Liver (tissue), 9 donors: ENCODE data around the gene SEPHS1. TPM values are rescaled to one million over a fixed set of nuclear protein-coding genes. Genes with fewer than 3 reads are reported as not detected.
A peak's percentile ranks its signal among the peaks of the same experiment; 100 is the strongest.

Experiments used
- DNase-seq: peaks from one replicate; pipeline ENCODE4 v3.0.0-alpha.2; 2017; ENCODE audit warnings: low spot score
- H3K27ac ChIP-seq, 2 donors: one replicate each; pipeline ENCODE4 v1.7.0; 2013; ENCODE audit warnings: inconsistent platforms in 2 of 2, low read length in 2 of 2, control low read depth in 1 of 2, low read depth in 1 of 2, mild to moderate bottlenecking in 1 of 2
- H3K27me3 ChIP-seq, 4 donors: one replicate each; pipeline versions ENCODE4 v1.6.1 to v1.7.0; 2013; ENCODE audit warnings: low read length in 3 of 4, inconsistent platforms in 1 of 4, mild to moderate bottlenecking in 1 of 4, moderate library complexity in 1 of 4; ENCODE audit not compliant: control insufficient read depth in 4 of 4, insufficient read depth in 4 of 4
- H3K36me3 ChIP-seq, 4 donors: one replicate each; pipeline versions ENCODE4 v1.6.1 to v1.7.0; 2013; ENCODE audit warnings: low read length in 3 of 4, mild to moderate bottlenecking in 3 of 4, low read depth in 1 of 4, moderate library complexity in 1 of 4; ENCODE audit not compliant: control insufficient read depth in 4 of 4, insufficient read depth in 3 of 4
- H3K4me1 ChIP-seq, 4 donors: one replicate each; pipeline versions ENCODE4 v1.6.1 to v1.7.0; 2013; ENCODE audit warnings: low read length in 3 of 4, mild to moderate bottlenecking in 3 of 4, moderate library complexity in 1 of 4; ENCODE audit not compliant: control insufficient read depth in 4 of 4, insufficient read depth in 4 of 4
- H3K4me3 ChIP-seq, 3 donors: one replicate each; pipeline versions ENCODE4 v1.6.1 to v1.7.0; 2013; ENCODE audit warnings: low read length in 3 of 3, control low read depth in 1 of 3, low read depth in 1 of 3, mild to moderate bottlenecking in 1 of 3
- H3K9ac ChIP-seq, 2 donors: one replicate each; pipeline ENCODE4 v1.7.0; 2013; ENCODE audit warnings: low read length in 2 of 2, mild to moderate bottlenecking in 2 of 2, moderate library complexity in 2 of 2, control low read depth in 1 of 2, low read depth in 1 of 2
- H3K9me3 ChIP-seq, 4 donors: one replicate each; pipeline versions ENCODE4 v1.6.1 to v1.7.0; 2013; ENCODE audit warnings: low read length in 3 of 4; ENCODE audit not compliant: control insufficient read depth in 4 of 4
- ATF3 ChIP-seq: IDR thresholded peaks from 2 replicates; pipeline ENCODE4 v1.6.1; 2016; ENCODE audit warnings: antibody characterized with exemption
- CTCF ChIP-seq: fragments of 150-350 bp; IDR thresholded peaks from 2 replicates; pipeline ENCODE4 v1.5.1; 2017; ENCODE audit warnings: improper control_type of control experiment, low read depth, low read length; ENCODE audit not compliant: missing input control
- EGR1 ChIP-seq, 2 donors: IDR thresholded peaks; 2 replicates each; pipeline ENCODE4 v1.6.1; 2016 to 2018; ENCODE audit warnings: antibody characterized with exemption in 2 of 2, low read depth in 2 of 2
- FOXA1 ChIP-seq: IDR thresholded peaks from 2 replicates; pipeline ENCODE4 v1.6.1; 2016; ENCODE audit warnings: antibody characterized with exemption
- FOXA2 ChIP-seq: IDR thresholded peaks from 2 replicates; pipeline ENCODE4 v1.6.1; 2016; ENCODE audit warnings: antibody characterized with exemption
- GABPA ChIP-seq, 2 donors: IDR thresholded peaks in 1 of 2; conservative IDR thresholded peaks in 1 of 2; 2 replicates each; pipeline ENCODE4 v1.6.1; 2016; ENCODE audit warnings: antibody characterized with exemption in 2 of 2, mild to moderate bottlenecking in 1 of 2, moderate library complexity in 1 of 2
- HNF4A ChIP-seq, 2 donors: conservative IDR thresholded peaks; 2 replicates each; pipeline ENCODE4 v1.6.1; 2016; ENCODE audit warnings: antibody characterized with exemption in 2 of 2, mild to moderate bottlenecking in 2 of 2
- HNF4G ChIP-seq: IDR thresholded peaks from 2 replicates; pipeline ENCODE4 v1.6.1; 2016; ENCODE audit warnings: antibody characterized with exemption
- JUND ChIP-seq, 2 donors: IDR thresholded peaks; 2 replicates each; pipeline ENCODE4 v1.6.1; 2016; ENCODE audit warnings: antibody characterized with exemption in 2 of 2
- MAX ChIP-seq: IDR thresholded peaks from 2 replicates; pipeline ENCODE4 v1.6.1; 2016; ENCODE audit warnings: antibody characterized with exemption
- NR2F2 ChIP-seq: IDR thresholded peaks from 2 replicates; pipeline ENCODE4 v1.6.1; 2016; ENCODE audit warnings: antibody characterized with exemption
- RAD21 ChIP-seq, 2 donors: IDR thresholded peaks; 2 replicates each; pipeline ENCODE4 v1.6.1; 2016; ENCODE audit warnings: antibody characterized with exemption in 2 of 2, mild to moderate bottlenecking in 2 of 2
- REST ChIP-seq: IDR thresholded peaks from 2 replicates; pipeline ENCODE4 v1.6.1; 2016; ENCODE audit warnings: antibody characterized with exemption, mild to moderate bottlenecking
- RXRA ChIP-seq, 2 donors: IDR thresholded peaks; 2 replicates each; pipeline ENCODE4 v1.6.1; 2017 to 2018; ENCODE audit warnings: antibody characterized with exemption in 2 of 2, mild to moderate bottlenecking in 1 of 2
- SP1 ChIP-seq: IDR thresholded peaks from 2 replicates; pipeline ENCODE4 v1.6.1; 2018; ENCODE audit warnings: antibody characterized with exemption, mild to moderate bottlenecking
- TAF1 ChIP-seq: conservative IDR thresholded peaks from 2 replicates; pipeline ENCODE4 v1.6.1; 2016; ENCODE audit warnings: antibody characterized with exemption, mild to moderate bottlenecking
- YY1 ChIP-seq: IDR thresholded peaks from 2 replicates; pipeline ENCODE4 v1.6.1; 2016; ENCODE audit warnings: antibody characterized with exemption, mild to moderate bottlenecking
- ZBTB33 ChIP-seq: IDR thresholded peaks from 2 replicates; pipeline ENCODE4 v1.6.1; 2016; ENCODE audit warnings: antibody characterized with exemption
- WGBS: extraction: QIAGEN DNeasy Blood & Tissue Kit; methylation state at CpG from one replicate; pipeline ENCODE4 v1.1.7; 2013; 5-methylcytosine and 5-hydroxymethylcytosine counted together
- polyA plus RNA-seq, 2 donors: library from polyadenylated mRNA; stranded (reverse) in 1 of 2; unstranded in 1 of 2; fragments of 200-250 nt in 1 of 2; fragments of >200 nt in 1 of 2; fragmentation: Nextera tagmentation in 1 of 2; extraction: Ambion mirVana in 1 of 2; gene quantifications; one replicate each; pipeline versions ENCODE4 v1.2.1 to v1.2.3, GENCODE V29; 2013 to 2015
- total RNA-seq, 2 donors: library from RNA; depleted of rRNA; stranded (reverse); fragments of >200 nt; gene quantifications; one replicate each; pipeline ENCODE4 v1.2.3, GENCODE V29; 2014
- donor health status: healthy.
- donor health status: healthy.
- donor health status: healthy.
- donor health status: healthy.
- donor health status: healthy.

The SEPHS1 gene
- total and polyA plus RNA-seq, 4 donors = 10.4 to 39.3 (median 28.3) TPM

GRCh38 chr10:13337827-13338196 lies 10.3 kb downstream of the SEPHS1 start:
- DNase-seq = no peak
- no peak for TF ChIP-seq ATF3
- no peak for TF ChIP-seq JUND (IDR thresholded peaks at IDR 0.05)
- TF ChIP-seq TAF1 = no peak
- TF ChIP-seq HNF4G = no peak
- no peak for TF ChIP-seq GABPA (IDR thresholded peaks at IDR 0.05 in 1 of 2, conservative IDR thresholded peaks at IDR 0.05 in 1 of 2)
- peak; percentile 25 for TF ChIP-seq SP1
- no peak for TF ChIP-seq CTCF
- no peak for TF ChIP-seq REST
- TF ChIP-seq NR2F2 = no peak
- TF ChIP-seq FOXA1 = no peak
- peak; percentile 11 to 71 for TF ChIP-seq HNF4A (conservative IDR thresholded peaks at IDR 0.05)
- TF ChIP-seq ZBTB33 = no peak
- TF ChIP-seq YY1 = no peak
- peak; percentile 25 for TF ChIP-seq FOXA2
- TF ChIP-seq RAD21 (IDR thresholded peaks at IDR 0.05) = no peak
- no peak for TF ChIP-seq EGR1 (IDR thresholded peaks at IDR 0.05; ENCODE audit: low read depth in 2 of 2)
- TF ChIP-seq MAX = peak; percentile 18
- peak in 1 of 2 donors; percentile 73 for TF ChIP-seq RXRA (IDR thresholded peaks at IDR 0.05)
- H3K9ac ChIP-seq = no peak overlapping the region

More at GRCh38 chr10:13337827-13338196, 10.3 kb downstream of the SEPHS1 start:
- Histone ChIP-seq H3K4me1 (peaks cover 0 to 12% (median 2%) of the 10 kb centered on the region in 4 donors), H3K27me3 (no peaks in the 10 kb centered on the region), H3K4me3 (no peak overlapping the region), H3K27ac (no peak overlapping the region), H3K36me3 (peaks cover 6 to 13% (median 7%) of the 10 kb centered on the region in 4 donors), H3K9me3 (no peaks in the 10 kb centered on the region)
- WGBS = 54% methylated on average over 6 of the region's 6 CpGs
